HepG2 (cell line): ENCODE measurements around the gene SHISA5.

ENCODE experiments used
- ATAD3A ChIP-seq: sonication (generic); formaldehyde crosslinking; IDR thresholded peaks from 2 replicates; pipeline ENCODE4 v1.4.0; 2020; ENCODE audit warnings: missing genetic modification reagents
- ATM ChIP-seq: fragments of 450-650 bp; IDR thresholded peaks from 2 replicates; pipeline ENCODE4 v1.7.1; 2017; ENCODE audit warnings: mild to moderate bottlenecking, borderline replicate concordance
- CBX5 ChIP-seq: sonication (generic); formaldehyde crosslinking; IDR thresholded peaks from 2 replicates; pipeline ENCODE4 v1.4.0; 2020; ENCODE audit warnings: missing genetic modification reagents, borderline replicate concordance
- CEBPB ChIP-seq: IDR thresholded peaks from 2 replicates; pipeline ENCODE4 v1.6.1; 2011; ENCODE audit warnings: low read depth, low read length, improper control_type of control experiment, borderline replicate concordance
- FOXA1 ChIP-seq, 2 experiments: fragments of 450-650 bp in 1 of 2; sonication (generic) in 1 of 2; formaldehyde crosslinking in 1 of 2; IDR thresholded peaks; 2 replicates each; pipeline versions ENCODE4 v1.4.0 to v1.6.1; 2016 to 2020; ENCODE audit warnings: missing genetic modification reagents in 1 of 2
- FOXJ3 ChIP-seq: sonication (generic); formaldehyde crosslinking; IDR thresholded peaks from 2 replicates; pipeline ENCODE4 v1.4.0; 2020; ENCODE audit warnings: missing genetic modification reagents, mild to moderate bottlenecking, borderline replicate concordance
- POLR2AphosphoS5 ChIP-seq: IDR thresholded peaks from 2 replicates; pipeline ENCODE4 v1.6.1; 2012; ENCODE audit warnings: low read depth, low read length
- TCF12 ChIP-seq, 2 experiments: fragments of 450-650 bp in 1 of 2; sonication (generic) in 1 of 2; formaldehyde crosslinking in 1 of 2; IDR thresholded peaks; 2 replicates each; pipeline versions ENCODE4 v1.6.1 to v1.8.0; 2017 to 2022; ENCODE audit warnings: antibody characterized with exemption in 1 of 2, mild to moderate bottlenecking in 1 of 2, missing genetic modification reagents in 1 of 2, moderate library complexity in 1 of 2
- ZNF274 ChIP-seq: sonication (generic); formaldehyde crosslinking; IDR thresholded peaks from 2 replicates; pipeline ENCODE4 v1.5.1; 2020; ENCODE audit warnings: mild to moderate bottlenecking, missing genetic modification reagents
- ZNF326 ChIP-seq: sonication (generic); formaldehyde crosslinking; IDR thresholded peaks from 2 replicates; pipeline ENCODE4 v1.4.0; 2020; ENCODE audit warnings: missing genetic modification reagents, borderline replicate concordance
- ZNF777 ChIP-seq: sonication (generic); formaldehyde crosslinking; IDR thresholded peaks from 2 replicates; pipeline ENCODE4 v1.4.0; 2020; ENCODE audit warnings: missing genetic modification reagents
- TF ChIP-seq, protein P1 (sequence below): sonication (generic); formaldehyde crosslinking; IDR thresholded peaks from 2 replicates; pipeline ENCODE4 v1.5.0; 2020; ENCODE audit warnings: mild to moderate bottlenecking, missing genetic modification reagents, moderate library complexity
- TF ChIP-seq, protein P2 (sequence below): sonication (generic); formaldehyde crosslinking; IDR thresholded peaks from 2 replicates; pipeline ENCODE4 v1.8.1; 2022; ENCODE audit warnings: mild to moderate bottlenecking, missing genetic modification reagents
- TF ChIP-seq, protein P3 (sequence below): sonication (generic); formaldehyde crosslinking; IDR thresholded peaks from 2 replicates; pipeline ENCODE4 v1.8.1; 2023; ENCODE audit warnings: mild to moderate bottlenecking, moderate library complexity, missing genetic modification reagents

DNA sequence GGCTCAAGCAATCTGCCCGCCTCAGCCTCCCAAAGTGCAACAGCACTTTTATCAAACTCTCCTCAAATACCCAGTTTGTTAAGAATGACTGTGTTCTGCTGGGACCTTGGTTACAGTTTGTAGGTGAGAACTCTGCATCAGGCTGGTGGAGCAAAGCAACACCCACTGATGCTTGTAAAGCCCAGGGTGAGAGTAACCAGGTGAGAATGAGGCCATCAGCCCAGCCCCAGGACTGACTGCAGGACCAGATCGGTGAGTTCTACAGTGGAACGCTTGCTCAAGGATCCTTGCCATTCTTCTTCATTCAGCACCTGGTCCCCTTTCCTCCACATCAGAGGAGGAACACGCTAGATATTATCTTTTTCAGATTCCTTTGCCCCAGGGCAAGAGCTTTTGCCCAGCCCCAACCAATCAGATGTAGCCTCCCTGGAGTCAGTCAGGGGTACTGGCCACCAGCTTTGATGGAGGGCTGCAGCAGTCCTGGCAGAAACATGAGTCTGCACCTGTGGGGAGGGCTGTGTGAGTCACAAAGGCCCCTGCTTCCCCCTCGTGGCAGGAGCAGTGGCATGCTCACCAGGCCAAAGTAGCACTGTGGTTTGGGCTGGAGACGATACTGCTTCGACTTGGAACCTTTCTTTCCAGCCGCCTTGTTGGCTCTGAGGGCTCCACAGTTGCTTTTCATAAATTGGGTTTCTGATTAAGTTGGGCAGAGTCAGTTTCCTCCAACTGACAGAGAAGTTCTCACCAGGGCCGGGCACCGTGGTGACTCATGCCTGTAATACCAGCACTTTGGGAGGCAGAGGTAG is 3.5 kb upstream of the SHISA5 start:
- TF ChIP-seq, protein P1, sequence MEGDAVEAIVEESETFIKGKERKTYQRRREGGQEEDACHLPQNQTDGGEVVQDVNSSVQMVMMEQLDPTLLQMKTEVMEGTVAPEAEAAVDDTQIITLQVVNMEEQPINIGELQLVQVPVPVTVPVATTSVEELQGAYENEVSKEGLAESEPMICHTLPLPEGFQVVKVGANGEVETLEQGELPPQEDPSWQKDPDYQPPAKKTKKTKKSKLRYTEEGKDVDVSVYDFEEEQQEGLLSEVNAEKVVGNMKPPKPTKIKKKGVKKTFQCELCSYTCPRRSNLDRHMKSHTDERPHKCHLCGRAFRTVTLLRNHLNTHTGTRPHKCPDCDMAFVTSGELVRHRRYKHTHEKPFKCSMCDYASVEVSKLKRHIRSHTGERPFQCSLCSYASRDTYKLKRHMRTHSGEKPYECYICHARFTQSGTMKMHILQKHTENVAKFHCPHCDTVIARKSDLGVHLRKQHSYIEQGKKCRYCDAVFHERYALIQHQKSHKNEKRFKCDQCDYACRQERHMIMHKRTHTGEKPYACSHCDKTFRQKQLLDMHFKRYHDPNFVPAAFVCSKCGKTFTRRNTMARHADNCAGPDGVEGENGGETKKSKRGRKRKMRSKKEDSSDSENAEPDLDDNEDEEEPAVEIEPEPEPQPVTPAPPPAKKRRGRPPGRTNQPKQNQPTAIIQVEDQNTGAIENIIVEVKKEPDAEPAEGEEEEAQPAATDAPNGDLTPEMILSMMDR (CRISPR knock-in tag) = peak; percentile 98
- TF ChIP-seq TCF12 (IDR thresholded peaks at IDR 0.05) (no peak), TCF12 (CRISPR knock-in tag; IDR thresholded peaks at IDR 0.05) (no peak), POLR2AphosphoS5 (no peak), ZNF777 (no peak), CBX5 (peak; percentile 52; the same call in 1 of the 2 replicates), FOXJ3 (CRISPR knock-in tag) (no peak), CEBPB (no peak), ATM (no peak), ZNF274 (CRISPR knock-in tag) (no peak), ZNF326 (no peak), ATAD3A (CRISPR knock-in tag) (no peak), FOXA1 (IDR thresholded peaks at IDR 0.05) (no peak), FOXA1 (CRISPR knock-in tag; IDR thresholded peaks at IDR 0.05) (no peak)
- TF ChIP-seq, protein P2, sequence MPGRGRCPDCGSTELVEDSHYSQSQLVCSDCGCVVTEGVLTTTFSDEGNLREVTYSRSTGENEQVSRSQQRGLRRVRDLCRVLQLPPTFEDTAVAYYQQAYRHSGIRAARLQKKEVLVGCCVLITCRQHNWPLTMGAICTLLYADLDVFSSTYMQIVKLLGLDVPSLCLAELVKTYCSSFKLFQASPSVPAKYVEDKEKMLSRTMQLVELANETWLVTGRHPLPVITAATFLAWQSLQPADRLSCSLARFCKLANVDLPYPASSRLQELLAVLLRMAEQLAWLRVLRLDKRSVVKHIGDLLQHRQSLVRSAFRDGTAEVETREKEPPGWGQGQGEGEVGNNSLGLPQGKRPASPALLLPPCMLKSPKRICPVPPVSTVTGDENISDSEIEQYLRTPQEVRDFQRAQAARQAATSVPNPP (CRISPR knock-in tag) = no peak
- TF ChIP-seq, protein P3, sequence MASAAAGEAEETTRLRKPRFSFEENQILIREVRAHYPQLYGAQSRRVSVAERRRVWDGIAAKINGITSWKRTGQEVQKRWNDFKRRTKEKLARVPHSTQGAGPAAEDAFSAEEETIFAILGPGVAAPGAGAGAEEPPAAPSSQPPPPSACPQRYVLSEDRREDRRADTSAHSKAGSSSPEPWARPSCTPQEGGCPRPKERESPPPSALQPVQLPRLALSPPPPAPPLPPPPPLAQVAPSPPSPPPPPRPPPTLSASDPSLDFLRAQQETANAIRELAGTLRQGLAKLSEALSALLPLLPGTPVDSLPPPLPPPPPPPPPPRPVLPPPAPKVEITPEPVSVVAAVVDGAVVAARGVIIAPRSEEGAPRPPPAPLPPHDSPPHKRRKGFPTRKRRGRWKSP (CRISPR knock-in tag) = no peak
